OCI-LY1 (cell line): ENCODE measurements around the gene ZMPSTE24.

Source experiments
- H2AFZ ChIP-seq: fragments of 200-600 bp; sonication (generic), shearing (Covaris generic); 2 replicates; pipeline ENCODE4 v1.6.0; 2014; ENCODE audit warnings: antibody characterized with exemption, mild to moderate bottlenecking, low read length
- H3F3A ChIP-seq: fragments of 200-600 bp; sonication (generic), shearing (Covaris generic); 2 replicates; pipeline ENCODE4 v1.6.0; 2014; ENCODE audit warnings: mild to moderate bottlenecking, antibody characterized with exemption, low read length, moderate library complexity; ENCODE audit not compliant: insufficient read depth
- H3K27ac ChIP-seq: fragments of 200-600 bp; sonication (generic); 2 replicates; pipeline ENCODE4 v1.5.1; 2014; ENCODE audit warnings: low read length, mixed run types, mild to moderate bottlenecking, low read depth; ENCODE audit not compliant: poor library complexity, severe bottlenecking
- H3K27me3 ChIP-seq: fragments of 200-600 bp; sonication (generic); 2 replicates; pipeline ENCODE4 v1.6.0; 2014; ENCODE audit warnings: antibody characterized with exemption, mild to moderate bottlenecking, low read length, moderate library complexity; ENCODE audit not compliant: insufficient read depth
- H3K36me3 ChIP-seq: fragments of 200-600 bp; sonication (generic); 2 replicates; pipeline ENCODE4 v1.6.1; 2014; ENCODE audit warnings: mild to moderate bottlenecking, antibody characterized with exemption, low read length, moderate library complexity, mixed read lengths; ENCODE audit not compliant: insufficient read depth
- H3K4me1 ChIP-seq: fragments of 200-600 bp; sonication (generic); 2 replicates; pipeline ENCODE4 v1.5.1; 2014; ENCODE audit warnings: mild to moderate bottlenecking, low read length, moderate library complexity; ENCODE audit not compliant: insufficient read depth, severe bottlenecking
- H3K4me2 ChIP-seq: fragments of 200-600 bp; sonication (generic), shearing (Covaris generic); 2 replicates; pipeline ENCODE4 v1.6.1; 2014; ENCODE audit warnings: low read length
- H3K4me3 ChIP-seq: fragments of 200-600 bp; sonication (generic); 2 replicates; pipeline ENCODE4 v1.5.1; 2014; ENCODE audit warnings: low read length, low read depth, mild to moderate bottlenecking, mixed read lengths; ENCODE audit not compliant: poor library complexity, severe bottlenecking
- H3K79me2 ChIP-seq: fragments of 200-600 bp; shearing (Covaris generic); 2 replicates; pipeline ENCODE4 v1.6.1; 2016; ENCODE audit warnings: mixed run types, low read length, mixed read lengths; ENCODE audit not compliant: insufficient read depth
- H3K9ac ChIP-seq: fragments of 200-600 bp; sonication (generic), shearing (Covaris generic); 2 replicates; pipeline ENCODE4 v1.6.1; 2014; ENCODE audit warnings: mild to moderate bottlenecking, low read length, mixed read lengths
- H3K9me2 ChIP-seq: fragments of 200-600 bp; sonication (generic), shearing (Covaris generic); 2 replicates; pipeline ENCODE4 v1.6.1; 2014; ENCODE audit warnings: low read depth, mild to moderate bottlenecking, low read length, mixed read lengths
- H3K9me3 ChIP-seq: fragments of 200-600 bp; shearing (Covaris generic); 2 replicates; pipeline ENCODE4 v1.6.1; 2014; ENCODE audit warnings: low read length, mixed read lengths
- H4K20me1 ChIP-seq: fragments of 200-600 bp; sonication (generic), shearing (Covaris generic); 2 replicates; pipeline ENCODE4 v1.6.0; 2016; ENCODE audit warnings: mild to moderate bottlenecking, low read length; ENCODE audit not compliant: insufficient read depth
- EZH2 ChIP-seq: fragments of 200-600 bp; sonication (generic), shearing (Covaris generic); IDR thresholded peaks from 2 replicates; pipeline ENCODE4 v1.8.0; 2017; ENCODE audit warnings: borderline replicate concordance, mixed run types, mild to moderate bottlenecking, antibody characterized with exemption, low read length, moderate library complexity, mixed read lengths
- TF ChIP-seq, protein P1 (sequence below): fragments of 200-600 bp; sonication (generic), shearing (Covaris generic); IDR thresholded peaks from 2 replicates; pipeline ENCODE4 v1.5.1; 2017; ENCODE audit warnings: mild to moderate bottlenecking, antibody characterized with exemption, low read length, moderate library complexity, mixed read lengths

The ZMPSTE24 gene

DNA sequence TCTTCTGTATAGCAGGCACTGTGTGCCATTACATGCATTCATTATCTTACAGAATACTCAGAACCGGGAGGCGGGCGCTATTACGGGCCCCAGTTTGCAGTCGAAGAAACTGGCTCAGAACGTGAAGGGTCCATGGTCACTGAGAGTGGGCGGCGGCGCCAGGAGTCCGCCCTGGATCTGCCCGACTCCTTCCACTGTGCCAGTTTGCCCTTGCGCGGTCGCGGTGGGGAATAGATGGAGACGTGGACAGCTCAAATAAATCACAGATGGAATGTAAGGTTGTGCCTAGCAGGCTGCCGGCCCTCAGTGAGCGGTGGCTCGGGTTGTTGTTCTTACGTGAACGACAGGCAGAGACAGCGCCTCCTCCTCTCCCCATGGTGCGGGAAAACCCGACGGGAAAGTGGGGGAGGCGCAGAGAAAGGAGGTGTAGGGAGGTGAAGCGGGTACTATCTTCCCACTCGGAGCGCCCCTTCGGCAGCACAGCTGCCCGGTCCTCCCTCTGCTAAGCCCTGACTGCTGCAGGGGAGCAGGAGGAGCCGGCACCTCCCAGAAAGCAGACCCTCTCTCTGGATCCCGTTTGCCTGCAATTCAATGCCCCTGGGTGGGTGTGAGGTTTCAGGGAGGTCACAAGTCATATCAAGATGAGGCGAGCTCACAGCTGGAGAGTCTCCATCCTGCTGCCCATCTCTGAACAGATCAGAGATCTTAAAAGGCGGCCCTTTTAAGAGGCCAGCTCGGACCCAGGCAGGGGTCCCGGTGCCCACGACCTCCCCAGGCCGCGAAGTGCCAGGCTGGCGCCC is 58.0 kb downstream of the ZMPSTE24 start:
- Histone ChIP-seq H3K4me1 (peaks cover 46% of the 10 kb centered on the region), H3K4me3 (peak overlapping the region; percentile 59), H3K9me3 (no peaks in the 10 kb centered on the region), H4K20me1 (no peaks in the 10 kb centered on the region), H3K27me3 (no peaks in the 10 kb centered on the region), H3K9ac (no peak overlapping the region; the same call in 1 of the 2 replicates), H3K36me3 (no peaks in the 10 kb centered on the region), H3F3A (no peaks in the 10 kb centered on the region), H3K9me2 (no peaks in the 10 kb centered on the region), H3K79me2 (no peaks in the 10 kb centered on the region), H2AFZ (no peak overlapping the region), H3K27ac (no peak overlapping the region), H3K4me2 (peak overlapping the region; percentile 85)
- no peak for TF ChIP-seq EZH2
- TF ChIP-seq, protein P1, sequence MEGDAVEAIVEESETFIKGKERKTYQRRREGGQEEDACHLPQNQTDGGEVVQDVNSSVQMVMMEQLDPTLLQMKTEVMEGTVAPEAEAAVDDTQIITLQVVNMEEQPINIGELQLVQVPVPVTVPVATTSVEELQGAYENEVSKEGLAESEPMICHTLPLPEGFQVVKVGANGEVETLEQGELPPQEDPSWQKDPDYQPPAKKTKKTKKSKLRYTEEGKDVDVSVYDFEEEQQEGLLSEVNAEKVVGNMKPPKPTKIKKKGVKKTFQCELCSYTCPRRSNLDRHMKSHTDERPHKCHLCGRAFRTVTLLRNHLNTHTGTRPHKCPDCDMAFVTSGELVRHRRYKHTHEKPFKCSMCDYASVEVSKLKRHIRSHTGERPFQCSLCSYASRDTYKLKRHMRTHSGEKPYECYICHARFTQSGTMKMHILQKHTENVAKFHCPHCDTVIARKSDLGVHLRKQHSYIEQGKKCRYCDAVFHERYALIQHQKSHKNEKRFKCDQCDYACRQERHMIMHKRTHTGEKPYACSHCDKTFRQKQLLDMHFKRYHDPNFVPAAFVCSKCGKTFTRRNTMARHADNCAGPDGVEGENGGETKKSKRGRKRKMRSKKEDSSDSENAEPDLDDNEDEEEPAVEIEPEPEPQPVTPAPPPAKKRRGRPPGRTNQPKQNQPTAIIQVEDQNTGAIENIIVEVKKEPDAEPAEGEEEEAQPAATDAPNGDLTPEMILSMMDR: no peak

DNA sequence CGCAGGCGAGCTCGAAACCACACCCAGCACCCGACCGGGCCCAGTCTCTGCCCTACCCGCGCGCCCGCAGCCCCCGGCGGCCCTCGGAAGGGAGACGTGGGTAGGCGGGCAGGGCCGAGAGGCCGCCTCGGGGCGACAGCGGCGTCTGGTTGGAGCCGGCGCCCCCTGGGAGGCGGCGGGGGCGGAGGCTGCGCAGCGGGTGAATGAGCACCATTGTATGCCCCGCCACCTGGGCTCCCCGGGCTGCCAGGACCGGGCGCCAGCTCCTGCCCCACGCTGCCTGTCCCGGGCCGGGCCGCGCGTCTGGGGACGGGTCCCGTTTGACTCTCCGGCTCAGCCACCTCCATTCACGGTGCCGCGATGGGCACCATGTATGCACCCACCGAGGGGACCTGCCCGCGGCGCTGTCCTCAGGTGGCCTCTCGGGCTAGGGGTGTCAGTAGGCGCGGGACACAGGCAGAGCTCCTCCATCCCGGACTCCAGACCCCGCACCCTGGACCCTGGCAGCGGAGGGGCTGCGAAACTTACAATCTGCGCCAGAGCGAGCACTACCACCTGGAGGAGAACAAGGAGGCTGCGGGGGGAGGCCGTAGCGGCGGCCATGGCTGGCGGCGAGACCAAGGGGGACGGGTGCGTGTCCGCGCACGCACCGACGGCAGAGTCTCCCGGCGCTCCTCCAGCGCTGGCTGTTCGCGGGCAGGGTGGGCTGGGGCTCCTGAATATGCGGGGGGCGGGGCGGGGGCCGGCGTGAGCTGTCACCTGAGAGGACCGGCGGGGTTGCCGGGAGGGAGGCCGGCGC is 58.8 kb downstream of the ZMPSTE24 start, which contains the start of gene COL9A2:
COL9A2 (minus strand) TSS at position 692 of the 799 bp plus-strand sequence; CDS start at position 603, 89 bp downstream.
- H4K20me1 ChIP-seq: no peaks in the 10 kb centered on the region
- H3K9me3 ChIP-seq: no peaks in the 10 kb centered on the region
- H3K9ac ChIP-seq: no peak within 1 kb of the TSS; the same call in 1 of the 2 replicates
- peak within 1 kb of the TSS; percentile 85 for H3K4me2 ChIP-seq
- no peaks in the 10 kb centered on the region for H3K79me2 ChIP-seq
- no peak within 1 kb of the TSS for H3K27ac ChIP-seq
- no peaks in the 10 kb centered on the region for H3K36me3 ChIP-seq
- peak within 1 kb of the TSS; percentile 59 for H3K4me3 ChIP-seq
- H2AFZ ChIP-seq: no peak within 1 kb of the TSS
- H3K9me2 ChIP-seq: no peaks in the 10 kb centered on the region
- H3F3A ChIP-seq: no peaks in the 10 kb centered on the region
- H3K27me3 ChIP-seq: no peaks in the 10 kb centered on the region
- TF ChIP-seq EZH2: no peak
- TF ChIP-seq, protein P1: no peak
- peaks cover 46% of the 10 kb centered on the region for H3K4me1 ChIP-seq

DNA sequence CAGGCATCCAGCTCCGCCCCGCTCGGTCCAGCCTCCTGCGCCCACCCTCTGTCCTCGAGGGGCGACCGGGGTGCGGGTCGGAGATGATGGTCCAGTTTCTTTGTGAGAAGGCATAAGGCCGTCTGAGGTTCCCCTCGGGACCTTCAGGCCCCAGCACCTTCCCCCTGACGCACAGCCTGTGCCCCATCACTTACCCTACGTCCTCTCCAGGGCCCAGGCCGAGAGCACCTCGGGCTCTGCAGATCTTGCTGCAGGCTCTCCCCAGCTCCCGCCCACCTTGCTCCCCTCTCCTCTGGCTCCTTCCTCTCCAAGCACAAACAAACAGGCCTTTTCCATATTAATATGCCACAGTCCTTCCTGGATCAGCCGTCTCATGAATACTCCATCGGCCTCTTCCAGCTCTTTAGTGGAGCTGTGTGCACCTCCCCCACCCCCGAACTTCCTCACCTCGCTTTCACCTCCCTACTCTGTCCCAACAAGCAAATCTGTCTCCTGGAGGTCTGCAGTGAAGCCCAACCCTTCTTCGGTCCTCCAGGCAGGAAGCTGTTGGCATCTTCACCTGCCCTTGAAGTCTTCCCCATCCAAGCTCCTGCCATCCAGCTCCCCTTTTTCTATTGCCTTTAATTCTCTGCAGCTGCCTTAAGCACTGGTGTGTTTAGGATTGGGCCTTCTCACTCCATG is 59.5 kb downstream of the ZMPSTE24 start:
- H3K79me2 ChIP-seq: no peaks in the 10 kb centered on the region
- no peaks in the 10 kb centered on the region for H3K27me3 ChIP-seq
- no peaks in the 10 kb centered on the region for H4K20me1 ChIP-seq
- H3K4me1 ChIP-seq: peaks cover 41% of the 10 kb centered on the region
- H3K27ac ChIP-seq: no peak overlapping the region
- H3K9me2 ChIP-seq: no peaks in the 10 kb centered on the region
- no peak for TF ChIP-seq EZH2
- TF ChIP-seq, protein P1: no peak
- no peak overlapping the region for H2AFZ ChIP-seq
- H3K9ac ChIP-seq: no peak overlapping the region
- H3K36me3 ChIP-seq: no peaks in the 10 kb centered on the region
- H3F3A ChIP-seq: no peaks in the 10 kb centered on the region
- peak overlapping the region; percentile 59 for H3K4me3 ChIP-seq
- peak overlapping the region; percentile 85 for H3K4me2 ChIP-seq
- no peaks in the 10 kb centered on the region for H3K9me3 ChIP-seq
